H1 (cell line): Measurements from ENCODE around the gene GBE1. TPM values are rescaled to one million over a fixed set of nuclear protein-coding genes. Genes with fewer than 3 reads are reported as not detected.

Source experiments
- CTCF ChIA-PET: fragments of 300-600 bp; sonication (Branson Sonifier 250); formaldehyde crosslinking; loops from one replicate; lab custom pipeline; 2021; ENCODE audit not compliant: partially characterized antibody; lab: Charles Lee
- POLR2A ChIA-PET: fragments of 300-600 bp; sonication (Branson Sonifier 250); formaldehyde crosslinking; loops from one replicate; lab custom pipeline; 2021; ENCODE audit warnings: inconsistent platforms; ENCODE audit not compliant: partially characterized antibody; lab: Charles Lee
- DNase-seq, 2 experiments: peaks; one replicate each; pipeline versions ENCODE4 v3.0.0 to v3.0.0-alpha.2; 2010 to 2022; ENCODE audit warnings: low spot score in 2 of 2, low read depth in 1 of 2, mixed read lengths in 1 of 2
- FAIRE-seq: peaks from 2 replicates; lab custom pipeline; 2011; peaks lifted over from hg19 to GRCh38; lab: Jason Lieb, UNC
- H2AFZ ChIP-seq: 2 replicates; pipeline ENCODE4 v1.8.1; 2012; ENCODE audit warnings: low read length, inconsistent platforms
- H2AK5ac ChIP-seq: 2 replicates; pipeline ENCODE4 v1.6.1; 2013; ENCODE audit warnings: low read depth, low read length
- H2BK120ac ChIP-seq: replicated peaks from 2 replicates; pipeline ENCODE3; 2013; ENCODE audit warnings: low read depth, low read length, inconsistent platforms
- H2BK12ac ChIP-seq: 2 replicates; pipeline ENCODE4 v1.6.1; 2013; ENCODE audit warnings: low read depth, low read length
- H2BK15ac ChIP-seq: 2 replicates; pipeline ENCODE4 v1.6.1; 2013; ENCODE audit warnings: low read length
- H2BK20ac ChIP-seq: 2 replicates; pipeline ENCODE4 v1.6.1; 2013; ENCODE audit warnings: low read length
- H2BK5ac ChIP-seq: 2 replicates; pipeline ENCODE4 v1.6.1; 2013; ENCODE audit warnings: low read depth, low read length
- H3K14ac ChIP-seq: 2 replicates; pipeline ENCODE4 v1.6.1; 2013; ENCODE audit warnings: inconsistent platforms; ENCODE audit not compliant: insufficient read length
- H3K18ac ChIP-seq: 2 replicates; pipeline ENCODE4 v1.6.1; 2013; ENCODE audit warnings: low read length; ENCODE audit errors: extremely low read depth
- H3K23ac ChIP-seq: 2 replicates; pipeline ENCODE4 v1.6.1; 2013; ENCODE audit warnings: inconsistent platforms; ENCODE audit not compliant: insufficient read length
- H3K23me2 ChIP-seq: 2 replicates; pipeline ENCODE4 v1.6.1; 2013; ENCODE audit warnings: low read depth, low read length
- H3K27ac ChIP-seq: 2 replicates; pipeline ENCODE4 v1.6.1; 2011; ENCODE audit warnings: low read depth, low read length, inconsistent platforms
- H3K27me3 ChIP-seq, 4 experiments: replicated peaks in 1 of 4; 1 replicate in 1 of 4; 2 replicates in 3 of 4; pipeline versions ENCODE4 v1.6.1 to v1.8.1; 2011 to 2013; ENCODE audit warnings: low read length in 3 of 4, mild to moderate bottlenecking in 3 of 4, inconsistent platforms in 2 of 4, mixed read lengths in 2 of 4, moderate library complexity in 1 of 4; ENCODE audit not compliant: control insufficient read depth in 3 of 4, insufficient read depth in 3 of 4; ENCODE audit errors: extremely low read depth in 1 of 4
- H3K36me3 ChIP-seq, 4 experiments: 2 replicates each; pipeline versions ENCODE4 v1.6.1 to v1.8.1; 2011 to 2013; ENCODE audit warnings: mild to moderate bottlenecking in 4 of 4, low read length in 3 of 4, moderate library complexity in 2 of 4, control low read depth in 1 of 4, inconsistent platforms in 1 of 4; ENCODE audit not compliant: insufficient read depth in 4 of 4, control insufficient read depth in 2 of 4
- H3K4ac ChIP-seq: replicated peaks from 2 replicates; pipeline ENCODE3; 2013; ENCODE audit warnings: low read length, low read depth, mixed read lengths, inconsistent platforms; ENCODE audit not compliant: insufficient read length
- H3K4me1 ChIP-seq, 4 experiments: replicated peaks in 1 of 4; 1 replicate in 1 of 4; 2 replicates in 3 of 4; pipeline versions ENCODE4 v1.6.1 to v1.8.1; 2011 to 2013; ENCODE audit warnings: low read length in 3 of 4, inconsistent platforms in 2 of 4, mixed read lengths in 1 of 4; ENCODE audit not compliant: insufficient read depth in 4 of 4, control insufficient read depth in 3 of 4
- H3K4me2 ChIP-seq, 2 experiments: 2 replicates each; pipeline versions ENCODE4 v1.6.1 to v1.8.1; 2011 to 2013; ENCODE audit warnings: low read depth in 2 of 2, low read length in 2 of 2, control low read depth in 1 of 2, inconsistent platforms in 1 of 2, mild to moderate bottlenecking in 1 of 2; ENCODE audit not compliant: insufficient read depth in 1 of 2
- H3K4me3 ChIP-seq, 4 experiments: fragments of 200-600, 300-600 bp in 1 of 4; sonication (generic), shearing (Covaris generic), sonication (Bioruptor Twin) in 1 of 4; 2 replicates each; pipeline versions ENCODE4 v1.5.1 to v1.8.1; 2011 to 2016; ENCODE audit warnings: low read length in 4 of 4, low read depth in 3 of 4, control low read depth in 2 of 4, inconsistent platforms in 2 of 4, mild to moderate bottlenecking in 2 of 4, mixed read lengths in 1 of 4, moderate library complexity in 1 of 4; ENCODE audit not compliant: insufficient read depth in 2 of 4; ENCODE audit errors: extremely low read depth in 1 of 4
- H3K56ac ChIP-seq: replicated peaks from 2 replicates; pipeline ENCODE3; 2013; ENCODE audit warnings: low read depth, mild to moderate bottlenecking, mixed read lengths, low read length, inconsistent platforms; ENCODE audit not compliant: insufficient read length
- H3K79me1 ChIP-seq: 2 replicates; pipeline ENCODE4 v1.6.1; 2013; ENCODE audit warnings: low read depth, low read length, control low read depth
- H3K79me2 ChIP-seq, 2 experiments: 2 replicates each; pipeline versions ENCODE4 v1.6.1 to v1.8.1; 2012 to 2013; ENCODE audit warnings: low read length in 2 of 2, mild to moderate bottlenecking in 2 of 2, inconsistent platforms in 1 of 2; ENCODE audit not compliant: insufficient read depth in 2 of 2, control insufficient read depth in 1 of 2
- H3K9ac ChIP-seq, 4 experiments: replicated peaks in 1 of 4; 1 replicate in 1 of 4; 2 replicates in 3 of 4; pipeline versions ENCODE4 v1.6.1 to v1.8.1; 2011 to 2013; ENCODE audit warnings: low read depth in 3 of 4, low read length in 3 of 4, control low read depth in 2 of 4, mild to moderate bottlenecking in 2 of 4, moderate library complexity in 2 of 4, inconsistent platforms in 1 of 4; ENCODE audit errors: extremely low read depth in 1 of 4
- H3K9me3 ChIP-seq, 2 experiments: 2 replicates each; pipeline versions ENCODE4 v1.6.1 to v1.8.1; 2012 to 2013; ENCODE audit warnings: mild to moderate bottlenecking in 2 of 2, moderate library complexity in 2 of 2, control low read depth in 1 of 2, inconsistent platforms in 1 of 2, low read depth in 1 of 2, low read length in 1 of 2, mixed read lengths in 1 of 2; ENCODE audit not compliant: insufficient read depth in 2 of 2
- H4K20me1 ChIP-seq, 2 experiments: replicated peaks in 1 of 2; 2 replicates each; pipeline versions ENCODE3 to v1.8.1; 2011 to 2013; ENCODE audit warnings: inconsistent platforms in 2 of 2, low read length in 2 of 2, mild to moderate bottlenecking in 1 of 2; ENCODE audit not compliant: insufficient read depth in 2 of 2, control insufficient read depth in 1 of 2
- H4K5ac ChIP-seq: 2 replicates; pipeline ENCODE4 v1.6.1; 2013; ENCODE audit warnings: low read length, low read depth, mixed read lengths, inconsistent platforms; ENCODE audit not compliant: insufficient read length
- H4K8ac ChIP-seq: 2 replicates; pipeline ENCODE4 v1.8.0; 2013; ENCODE audit warnings: mild to moderate bottlenecking, moderate library complexity, low read length, inconsistent platforms; ENCODE audit not compliant: insufficient read depth; ENCODE audit errors: extremely low read depth
- H4K91ac ChIP-seq: replicated peaks from 2 replicates; pipeline ENCODE3; 2013; ENCODE audit warnings: low read length, mixed read lengths, inconsistent platforms; ENCODE audit not compliant: insufficient read length
- EGR1 ChIP-seq: IDR thresholded peaks from 2 replicates; pipeline ENCODE4 v1.6.1; 2011; ENCODE audit warnings: low read depth, low read length, borderline replicate concordance
- FOSL1 ChIP-seq: IDR thresholded peaks from 2 replicates; pipeline ENCODE4 v1.6.1; 2011; ENCODE audit warnings: mild to moderate bottlenecking, low read depth, low read length, moderate library complexity; ENCODE audit not compliant: insufficient read depth
- GTF2F1 ChIP-seq: IDR thresholded peaks from 2 replicates; pipeline ENCODE4 v1.6.1; 2012; ENCODE audit warnings: low read depth, low read length, improper control_type of control experiment, borderline replicate concordance
- SIN3A ChIP-seq, 2 experiments: IDR thresholded peaks in 1 of 2; conservative IDR thresholded peaks in 1 of 2; 2 replicates each; pipeline ENCODE4 v1.6.1; 2011 to 2012; ENCODE audit warnings: low read length in 2 of 2, improper control_type of control experiment in 1 of 2, low read depth in 1 of 2, mild to moderate bottlenecking in 1 of 2
- WGBS, 2 experiments: shearing (Covaris generic) in 1 of 2; methylation state at CpG; one replicate each; pipeline versions ENCODE4 v1.1.6 to v1.1.7; 2013 to 2015; ENCODE audit warnings: low lambda C conversion rate in 2 of 2, mixed read lengths in 2 of 2, inconsistent platforms in 1 of 2, low coverage in 1 of 2, missing lambda C conversion rate in 1 of 2; ENCODE audit not compliant: insufficient replicate concordance in 2 of 2, insufficient coverage in 1 of 2, insufficient read length in 1 of 2; ENCODE audit errors: extremely low coverage in 1 of 2, missing lambda C conversion rate in 1 of 2; 5-methylcytosine and 5-hydroxymethylcytosine counted together
- polyA plus RNA-seq, 7 experiments: library from polyadenylated mRNA; depleted of rRNA in 3 of 7; stranded (reverse) in 5 of 7; unstranded in 2 of 7; fragments of >200 nt in 5 of 7; fragments of 200-250 nt in 2 of 7; gene quantifications; 1 replicate in 5 of 7; 2 replicates in 1 of 7; 4 replicates in 1 of 7; pipeline versions ENCODE4 v1.2.1 to v1.2.3, GENCODE V29; 2011 to 2013; ENCODE audit warnings: missing spikeins in 2 of 7, mixed read lengths in 2 of 7
- total RNA-seq: library from RNA; stranded (reverse); fragmentation: NEBNext Ultra II Directional; extraction: Animal tissue kit (Norgen Biotek cat#: 25700); gene quantifications from 2 replicates; pipeline ENCODE4 v1.2.1, GENCODE V29; 2021

GBE1 gene
- total and polyA plus RNA-seq, 2 of the 8 experiments (the other 6 are each of a cell fraction or from before 2014, with no cell fraction given), result 3.3 to 7.3 TPM

DNA sequence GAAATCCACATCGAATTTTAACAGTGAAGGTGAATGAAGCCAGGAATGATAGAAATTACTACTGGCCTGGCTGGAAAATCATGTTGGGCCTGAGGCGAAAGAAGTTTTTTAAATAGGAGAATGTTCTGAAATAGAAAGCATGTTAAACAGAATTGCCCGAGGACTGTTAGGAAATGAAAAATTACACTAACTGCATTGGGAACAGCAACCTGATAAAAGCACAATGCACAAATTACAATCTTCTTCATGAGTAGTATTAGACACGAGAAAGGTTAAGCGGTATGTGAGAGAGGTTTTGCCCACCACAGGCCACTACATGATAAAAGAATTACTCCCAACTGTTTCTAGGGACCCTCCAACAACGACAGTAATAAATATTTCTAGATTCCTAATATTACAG lies 18.9 kb downstream of the GBE1 start:
- no peak overlapping the region for H2BK20ac ChIP-seq
- no peak overlapping the region for H3K27ac ChIP-seq
- no peaks in the 10 kb centered on the region for H3K79me2 ChIP-seq
- H2BK15ac ChIP-seq, result no peak overlapping the region
- FAIRE-seq (no peak), DNase-seq (no peak)
- no peak overlapping the region for H3K18ac ChIP-seq
- no peak overlapping the region for H3K23ac ChIP-seq
- H3K27me3 ChIP-seq, result no peaks in the 10 kb centered on the region
- H3K23me2 ChIP-seq, result no peaks in the 10 kb centered on the region
- no peak overlapping the region for H4K91ac ChIP-seq
- H4K8ac ChIP-seq, result no peak overlapping the region
- H3K4me3 ChIP-seq, result no peak overlapping the region
- no peaks in the 10 kb centered on the region for H4K20me1 ChIP-seq
- 0 out of 7 replicates have a peak, but pooled peaks cover 0 to 2% (median 0%) of the 10 kb centered on the region in 4 experiments for H3K4me1 ChIP-seq
- H3K79me1 ChIP-seq, result no peaks in the 10 kb centered on the region
- H3K4me2 ChIP-seq, result no peak overlapping the region
- ChIA-PET POLR2A (no interaction called here), CTCF (no interaction called here)
- H2BK12ac ChIP-seq, result no peak overlapping the region
- H3K56ac ChIP-seq, result no peak overlapping the region
- no peak overlapping the region for H3K9ac ChIP-seq
- H3K9me3 ChIP-seq, result no peaks in the 10 kb centered on the region
- TF ChIP-seq EGR1 (no peak), GTF2F1 (no peak), SIN3A (conservative IDR thresholded peaks at IDR 0.05 in 1 of 2, IDR thresholded peaks at IDR 0.05 in 1 of 2; ENCODE audit: low read depth in 1 of 2, low read length in 2 of 2) (no peak), FOSL1 (no peak)
- H3K4ac ChIP-seq, result no peak overlapping the region
- no peak overlapping the region for H2BK120ac ChIP-seq
- no peak overlapping the region for H2BK5ac ChIP-seq
- no peak overlapping the region for H3K14ac ChIP-seq
- no peak overlapping the region for H2AFZ ChIP-seq
- H3K36me3 ChIP-seq, result no peaks in the 10 kb centered on the region
- no peak overlapping the region for H2AK5ac ChIP-seq
- 94% methylated on average over 6 of the region's 6 CpGs; no CpG with 5 or more reads in 1 of the 2 experiments for WGBS, 2 experiments
- H4K5ac ChIP-seq, result no peak overlapping the region
